Measurements from ENCODE around the gene SMOC1.

Gene SMOC1

DNA sequence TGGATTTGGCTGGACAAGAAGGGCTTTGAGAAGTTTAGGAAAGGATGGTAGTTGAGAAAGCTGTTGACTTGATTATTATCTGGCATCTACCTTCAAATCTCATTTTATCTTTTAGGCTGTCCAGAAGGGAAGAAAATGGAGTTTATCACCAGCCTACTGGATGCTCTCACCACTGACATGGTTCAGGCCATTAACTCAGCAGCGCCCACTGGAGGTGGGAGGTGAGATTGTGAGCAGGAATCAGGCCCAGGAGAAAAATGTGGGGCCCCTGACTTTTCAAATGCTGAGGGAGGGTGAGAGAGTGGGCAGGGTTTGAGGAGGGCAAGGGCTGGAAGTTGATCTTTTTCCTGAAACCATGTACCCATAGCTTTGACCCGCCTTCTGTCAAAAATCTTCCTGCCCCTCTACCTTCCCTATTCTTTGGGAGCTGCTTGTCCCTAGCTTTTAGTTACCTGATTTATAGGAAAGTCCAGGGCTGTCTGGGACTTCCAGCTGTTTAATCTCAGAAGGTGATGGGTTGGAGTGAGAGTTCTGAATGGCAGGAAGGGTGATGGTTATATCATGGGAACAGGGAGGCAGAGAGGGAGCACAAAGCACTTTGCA is 134.2 kb downstream of the SMOC1 start:
- no peak for DNase-seq

DNA sequence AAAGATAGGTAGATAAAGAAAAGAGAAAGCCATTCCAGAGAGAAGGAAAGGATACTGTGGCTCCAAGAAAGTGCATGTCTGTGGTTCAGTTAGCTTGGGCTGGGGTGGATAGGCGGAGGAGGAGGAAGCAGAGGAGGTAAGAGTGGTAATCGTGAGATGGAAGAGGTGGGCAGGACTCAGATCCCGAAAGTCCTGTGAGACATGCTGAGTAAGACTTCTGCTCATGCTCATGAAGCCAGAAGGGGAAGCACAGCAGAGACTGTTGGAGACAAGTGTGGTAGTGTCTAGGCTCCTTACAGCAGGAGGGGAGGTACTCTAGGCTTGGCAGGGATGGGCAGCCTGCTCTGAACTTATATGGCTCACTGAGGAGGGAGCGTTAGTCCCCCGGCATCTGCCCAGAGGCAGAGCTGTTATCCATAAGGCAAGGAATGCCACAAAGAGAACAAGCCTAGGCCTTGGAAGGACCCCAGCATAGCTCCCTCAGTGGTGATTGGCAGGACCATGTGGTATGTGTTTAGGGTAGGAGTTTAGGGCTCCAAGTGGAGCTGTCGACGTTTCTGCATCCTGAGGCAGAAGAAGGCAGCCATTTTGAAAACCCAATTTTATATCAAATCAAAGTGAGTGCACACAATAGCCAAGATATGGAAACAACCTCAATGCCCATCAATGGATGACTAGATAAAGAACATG is 135.3 kb downstream of the SMOC1 start:
- no peak for DNase-seq

DNA sequence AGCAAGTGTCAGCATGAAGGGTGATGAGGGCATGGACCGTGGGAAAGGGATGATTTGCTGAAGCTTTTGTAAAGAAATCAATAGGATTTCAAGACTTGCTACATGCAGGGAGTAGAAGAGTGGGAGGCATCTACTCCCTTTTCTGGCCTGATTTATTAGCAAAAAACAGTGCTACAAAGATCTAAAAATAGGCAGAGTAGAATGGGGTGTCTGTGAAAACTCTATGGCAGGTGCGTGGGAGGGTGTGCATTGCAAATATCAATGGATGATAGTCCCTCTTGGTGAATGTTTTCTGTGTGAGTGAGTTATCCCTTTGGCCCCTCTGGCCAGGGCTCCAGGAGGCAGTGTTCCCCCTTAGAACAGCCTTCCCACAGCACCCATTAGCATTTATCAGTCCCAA is 139.0 kb downstream of the SMOC1 start:
- DNase-seq: no peak

DNA sequence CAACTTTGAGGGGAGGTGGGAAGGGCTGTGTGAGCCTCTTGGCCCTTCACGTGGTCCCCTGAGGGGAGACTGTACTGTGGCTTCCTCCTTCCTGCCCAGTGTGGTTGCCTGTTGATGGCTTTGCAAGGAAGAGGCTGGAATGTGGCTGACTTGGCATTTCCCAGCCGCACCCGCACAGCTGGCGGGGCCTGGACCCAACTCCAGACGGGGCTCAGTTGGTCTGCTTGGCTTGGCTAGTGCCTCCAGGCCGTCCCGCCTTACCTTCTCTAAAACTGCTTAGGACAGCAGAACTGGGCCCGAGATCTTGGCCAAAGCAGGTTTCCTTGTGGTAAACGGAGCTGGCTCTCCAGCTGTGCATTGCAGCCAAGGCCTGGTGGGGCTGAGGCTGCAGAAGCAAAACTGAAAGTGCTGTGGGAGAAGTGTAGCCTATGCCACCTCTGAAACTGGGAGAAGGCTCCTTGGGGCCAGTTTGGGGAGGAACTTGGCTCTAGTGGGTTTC is 139.5 kb downstream of the SMOC1 start:
- no peak for DNase-seq

DNA sequence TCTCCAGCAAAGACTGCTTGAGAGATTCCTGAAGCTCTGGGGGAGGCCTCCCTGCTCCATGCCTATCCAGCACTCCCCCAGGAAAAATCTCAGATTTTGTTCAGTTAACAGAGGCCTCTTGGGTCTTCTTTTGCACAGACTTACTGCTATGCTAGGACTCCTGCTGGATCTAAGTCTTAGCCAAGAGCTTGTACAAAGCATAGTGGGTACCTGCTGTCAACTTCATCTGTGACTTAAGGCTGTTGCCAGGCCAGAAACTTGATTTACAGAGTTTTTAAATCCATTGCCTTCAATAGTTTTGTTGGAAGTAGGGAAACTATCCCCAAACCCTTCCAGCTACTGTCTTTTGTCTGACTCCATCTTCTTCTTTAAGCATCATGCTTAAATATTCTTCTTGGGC is 140.5 kb downstream of the SMOC1 start:
- no peak for DNase-seq

DNA sequence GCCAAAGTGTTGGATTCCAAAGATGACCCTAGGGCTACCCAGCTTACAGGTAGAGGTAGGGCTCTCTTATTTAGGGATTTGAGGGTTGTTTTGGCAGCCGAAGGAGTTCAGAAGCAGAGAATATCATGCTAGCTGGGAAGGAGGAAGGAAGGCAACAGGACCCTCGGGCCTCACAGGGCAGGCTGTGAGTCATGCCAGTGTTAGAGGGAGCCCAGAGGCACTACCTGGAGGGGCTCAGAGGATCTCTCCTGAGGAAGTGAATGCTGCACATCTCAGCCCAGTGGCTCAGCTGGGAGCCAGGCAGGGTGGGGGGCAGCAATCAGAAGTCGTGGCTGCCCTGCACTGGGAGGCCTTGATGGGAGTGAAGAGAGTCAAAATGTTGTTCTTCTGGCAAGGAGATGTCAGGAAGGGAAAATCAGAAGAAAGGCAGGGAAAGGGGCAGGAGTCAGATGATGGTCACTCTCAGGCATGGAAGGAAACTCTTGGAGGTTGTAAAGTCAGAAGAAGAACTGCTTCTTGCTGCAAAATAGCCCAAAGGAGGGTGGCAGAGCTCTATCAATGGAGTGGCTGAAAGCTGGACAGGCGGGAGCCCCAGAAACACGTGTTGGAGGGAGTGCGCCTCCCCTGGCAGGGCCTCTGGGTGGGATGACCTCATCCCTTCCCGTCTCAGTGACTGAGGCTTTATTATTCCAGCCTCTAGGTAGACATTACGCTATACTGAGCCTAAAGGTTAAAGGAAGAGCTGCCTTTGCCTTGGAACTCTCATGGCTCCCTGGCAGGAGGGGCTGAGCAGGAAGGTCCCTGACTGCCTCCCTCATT is 141.3 kb downstream of the SMOC1 start:
- DNase-seq: no peak

DNA sequence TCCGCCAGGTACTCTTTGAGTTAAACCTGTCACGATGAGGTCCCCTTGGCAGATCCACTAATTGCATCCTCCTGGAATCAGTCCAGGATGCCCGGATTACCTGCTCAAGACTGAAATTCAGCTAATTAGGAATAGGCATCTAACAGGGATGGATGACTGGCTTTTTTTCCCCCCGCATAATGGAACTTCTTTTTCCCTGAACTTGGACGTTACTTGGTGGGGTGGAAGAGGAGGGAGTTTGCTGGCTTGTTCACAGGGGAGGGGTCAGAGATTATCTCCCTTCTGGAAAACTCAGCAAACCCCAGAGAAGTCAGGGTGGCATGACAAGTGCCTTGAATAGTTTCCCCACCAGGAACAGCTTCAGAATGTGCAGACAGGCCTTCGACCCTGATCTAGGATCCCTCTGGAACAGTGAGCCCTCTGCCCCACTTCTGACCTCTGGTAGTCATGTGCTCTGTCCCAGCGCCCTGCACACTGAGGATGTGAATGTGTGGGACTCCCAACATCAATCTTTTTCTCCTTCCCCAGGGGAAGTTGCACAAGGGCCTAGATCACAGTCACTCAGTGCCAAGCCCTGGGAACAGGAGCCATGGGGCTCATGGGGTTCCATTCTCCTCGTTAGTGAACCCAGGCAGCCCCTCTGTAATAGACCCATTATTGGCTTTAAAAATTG is 142.5 kb downstream of the SMOC1 start:
- no peak for DNase-seq

DNA sequence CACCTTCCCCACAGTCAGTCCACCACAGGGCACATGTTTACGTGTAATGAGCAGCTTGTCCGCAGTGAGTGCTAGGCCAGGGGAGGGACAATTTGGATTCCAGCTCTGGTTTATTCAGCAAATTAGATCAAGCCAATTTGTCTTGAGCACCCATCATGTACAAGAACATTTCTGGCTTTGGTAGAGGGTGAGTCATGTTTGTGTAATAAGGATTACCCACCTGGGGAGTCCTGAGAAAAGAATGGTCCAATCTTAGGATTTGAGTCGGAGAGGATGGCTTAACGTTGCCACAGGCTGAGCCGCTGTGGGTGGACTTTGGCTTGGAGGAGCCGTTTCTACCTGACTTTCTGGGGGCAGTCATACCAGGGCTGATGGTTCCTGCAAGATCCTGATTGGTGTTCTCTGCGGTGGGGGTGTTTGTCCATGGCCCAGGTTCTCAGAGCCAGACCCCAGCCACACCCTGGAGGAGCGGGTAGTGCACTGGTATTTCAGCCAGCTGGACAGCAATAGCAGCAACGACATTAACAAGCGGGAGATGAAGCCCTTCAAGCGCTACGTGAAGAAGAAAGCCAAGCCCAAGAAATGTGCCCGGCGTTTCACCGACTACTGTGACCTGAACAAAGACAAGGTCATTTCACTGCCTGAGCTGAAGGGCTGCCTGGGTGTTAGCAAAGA is 143.7 kb downstream of the SMOC1 start:
- DNase-seq: no peak

DNA sequence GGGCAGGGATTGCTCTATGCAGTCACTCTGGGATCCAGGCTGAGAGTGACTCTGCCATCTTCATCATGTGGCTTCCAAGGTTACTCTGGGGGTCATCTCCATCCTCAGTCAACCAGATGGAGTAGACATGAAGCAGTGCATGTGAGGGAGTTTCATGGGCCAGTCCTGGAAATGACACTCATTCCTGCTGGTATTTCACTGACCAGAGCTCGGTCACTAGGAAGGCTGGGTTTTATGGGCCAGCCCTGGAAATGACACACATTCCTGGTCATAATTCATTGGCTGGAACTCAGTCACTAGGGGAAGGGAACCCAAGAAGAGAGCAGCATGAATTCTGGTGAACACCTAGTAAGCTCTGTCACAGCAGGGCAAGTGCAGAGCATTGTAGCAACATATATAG is 144.7 kb downstream of the SMOC1 start:
- DNase-seq: no peak

DNA sequence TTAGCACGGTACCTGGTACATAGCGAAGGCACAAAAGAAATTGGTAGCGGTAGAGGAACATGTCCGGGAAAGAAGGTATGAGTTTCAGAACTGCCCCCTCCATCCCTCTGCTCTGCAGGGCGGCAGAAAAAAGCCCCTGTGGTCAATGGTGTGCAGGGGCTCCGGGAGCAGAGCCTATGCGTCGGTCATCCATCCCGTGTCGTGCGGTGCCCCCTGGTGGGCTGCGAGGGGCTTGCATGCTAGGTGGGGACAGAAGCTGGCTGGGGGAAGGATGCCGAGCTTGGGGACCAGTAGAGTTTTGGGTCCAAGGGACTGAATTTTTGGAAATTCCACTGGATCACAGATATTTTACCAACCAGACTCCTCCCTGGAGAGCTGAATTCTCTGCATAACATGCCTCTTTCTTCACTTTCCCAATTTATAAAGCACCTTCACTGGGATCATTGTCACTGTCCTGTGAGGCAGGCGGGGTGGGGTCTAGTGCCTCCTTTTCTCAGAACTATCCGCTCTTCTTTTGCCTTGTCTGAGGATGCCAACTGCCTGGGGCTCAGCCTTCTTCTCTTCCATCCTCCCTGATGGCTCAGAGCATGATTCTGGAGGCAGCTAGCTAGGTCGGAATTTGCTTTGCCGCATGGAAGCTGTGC is 148.7 kb downstream of the SMOC1 start:
- peak; percentile 58 for DNase-seq

DNA sequence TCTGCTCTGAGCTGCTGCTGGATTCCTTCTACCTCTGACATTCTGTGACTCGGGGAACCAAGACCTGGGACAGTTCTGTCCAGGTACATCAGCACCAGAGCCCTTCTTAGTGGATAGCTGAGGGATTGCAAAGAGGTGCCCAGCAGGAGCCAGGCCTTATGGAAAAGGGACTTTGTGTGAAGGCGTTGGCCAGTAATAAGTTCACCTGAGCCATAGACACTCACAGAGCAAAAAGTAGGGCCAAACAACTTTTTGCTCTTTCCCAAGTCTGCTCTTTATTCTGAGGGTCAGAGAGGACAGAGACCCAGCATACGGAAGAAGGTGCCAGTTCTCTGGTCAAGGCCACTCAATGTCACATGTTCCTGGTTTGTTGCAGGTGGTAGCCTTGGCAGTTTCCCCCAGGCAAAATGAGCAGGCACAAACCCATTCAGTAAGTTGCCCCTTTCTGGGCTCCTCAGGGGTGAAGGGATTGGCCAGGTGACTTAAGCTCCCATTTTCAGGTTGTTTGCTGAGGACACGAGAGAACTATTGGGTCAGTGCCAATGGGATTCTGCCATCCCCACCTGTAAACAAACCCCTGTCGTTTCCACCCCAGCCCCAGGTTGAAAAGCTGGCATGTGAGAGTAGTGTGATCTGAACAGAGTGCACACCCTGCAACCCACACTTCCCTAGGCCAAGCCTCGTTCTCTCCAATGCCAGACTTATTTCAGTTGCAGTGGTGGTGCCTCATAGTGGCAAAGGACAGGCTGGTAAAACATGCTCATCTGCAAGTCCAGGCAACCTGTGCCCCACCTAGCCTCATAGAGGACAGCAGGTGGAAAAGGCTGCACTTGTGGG is 150.3 kb downstream of the SMOC1 start:
- DNase-seq: peak; percentile 7

DNA sequence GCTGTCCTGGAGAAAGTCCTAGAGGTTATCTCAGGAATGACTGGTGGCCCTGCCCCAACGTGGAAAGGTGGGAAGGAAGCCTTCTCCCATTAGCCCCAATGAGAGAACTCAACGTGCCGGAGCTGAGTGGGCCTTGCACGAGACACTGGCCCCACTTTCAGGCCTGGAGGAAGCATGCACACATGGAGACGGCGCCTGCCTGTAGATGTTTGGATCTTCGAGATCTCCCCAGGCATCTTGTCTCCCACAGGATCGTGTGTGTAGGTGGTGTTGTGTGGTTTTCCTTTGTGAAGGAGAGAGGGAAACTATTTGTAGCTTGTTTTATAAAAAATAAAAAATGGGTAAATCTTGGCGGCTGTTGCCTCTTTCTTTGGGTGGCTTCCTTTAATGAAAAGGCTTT is 152.8 kb downstream of the SMOC1 start:
- DNase-seq: no peak

DNA sequence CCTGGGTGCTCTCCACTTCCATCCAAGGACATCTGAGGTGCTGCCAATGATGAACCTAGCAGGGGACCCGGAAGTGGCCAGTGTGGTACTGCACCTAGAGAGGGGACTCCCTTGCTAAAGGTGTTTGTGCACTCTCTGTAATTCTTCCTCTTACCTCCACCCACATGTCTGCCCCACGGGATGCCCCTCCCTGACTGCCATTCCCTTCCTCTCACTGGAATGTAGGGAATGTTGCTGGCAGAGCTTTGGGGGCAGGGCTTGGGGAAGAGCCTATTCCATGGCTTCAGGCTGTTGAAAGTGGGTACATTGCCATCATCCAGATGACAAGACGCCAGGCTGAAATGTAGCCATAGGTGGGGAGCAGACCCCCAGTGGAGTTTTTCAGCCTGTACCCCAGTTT is 153.2 kb downstream of the SMOC1 start:
- no peak for DNase-seq

DNA sequence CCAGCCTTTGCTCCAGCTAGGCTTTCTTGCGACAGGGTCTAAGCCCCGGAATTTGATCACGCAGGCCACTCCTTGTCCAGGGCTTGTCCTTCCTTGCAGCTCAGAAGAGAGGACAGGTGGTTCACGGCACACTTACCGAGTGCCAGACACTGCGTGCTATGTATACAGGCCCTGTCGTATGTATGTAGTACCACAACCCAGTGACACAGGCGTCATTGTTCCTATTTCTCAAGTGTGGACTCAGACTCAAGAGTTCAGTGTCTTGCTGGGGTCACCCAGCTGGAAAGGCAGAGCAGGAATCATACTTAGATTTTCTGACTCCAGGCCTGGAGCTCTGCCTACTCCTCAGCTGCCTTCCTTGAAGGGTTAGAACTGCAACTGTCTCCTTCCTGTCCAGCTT is 153.9 kb downstream of the SMOC1 start:
- no peak for DNase-seq

DNA sequence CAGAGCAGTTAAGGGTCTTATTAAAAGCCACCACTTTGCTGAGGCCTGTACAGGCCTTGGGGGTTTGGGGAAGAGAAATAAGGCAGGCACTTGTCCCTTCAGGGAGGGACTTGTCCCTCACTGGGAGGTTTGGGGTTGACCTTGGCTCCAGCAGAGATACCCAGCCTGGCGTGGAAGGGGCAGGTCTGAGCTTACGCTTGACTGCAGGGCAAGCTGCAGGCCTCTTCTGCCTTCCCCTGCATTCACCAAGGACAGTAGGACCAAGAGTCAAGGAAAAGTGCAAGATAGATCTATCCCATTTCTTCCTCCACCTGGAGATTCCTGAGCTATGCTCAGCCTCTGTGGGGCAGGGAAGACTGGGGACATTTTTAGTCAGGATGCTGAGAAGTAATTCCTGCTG is 154.3 kb downstream of the SMOC1 start:
- DNase-seq: no peak

DNA sequence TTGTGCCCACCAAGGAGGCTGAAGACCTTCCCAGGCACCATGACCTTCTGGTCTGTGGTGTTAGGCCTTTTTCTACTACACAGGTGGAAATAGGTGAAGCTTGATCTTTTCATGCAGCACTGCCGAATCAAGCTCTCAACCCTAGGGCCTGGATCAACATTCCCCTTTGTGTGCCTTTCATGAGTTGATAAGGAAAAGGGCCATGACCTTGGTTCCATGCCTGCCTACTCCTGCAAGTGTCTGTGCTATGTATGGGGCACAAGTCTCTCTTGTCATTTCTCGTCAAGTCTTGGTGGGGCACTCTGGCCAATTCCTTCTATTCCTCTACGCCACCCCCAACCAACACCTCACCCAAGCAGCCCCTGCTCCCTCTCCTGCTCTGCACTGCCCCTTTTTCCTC is 155.0 kb downstream of the SMOC1 start:
- no peak for DNase-seq

DNA sequence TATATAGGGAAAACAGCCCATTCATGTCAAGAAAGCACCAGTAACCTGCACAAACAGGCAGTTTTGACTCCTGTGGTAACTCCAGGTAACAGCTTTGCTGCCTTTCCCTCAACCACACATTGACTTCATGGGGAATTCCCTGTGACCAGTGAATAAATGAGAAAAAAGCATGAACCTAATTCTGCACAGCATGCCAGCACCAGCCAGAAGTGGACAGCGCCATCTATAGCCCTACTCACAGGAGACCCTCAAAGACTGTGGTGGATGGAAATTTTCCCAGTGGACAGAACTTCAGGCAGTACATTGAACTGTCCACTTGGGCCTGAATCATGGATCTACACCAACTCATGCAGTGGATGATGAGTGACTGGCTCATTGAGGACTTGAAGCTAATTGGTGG is 157.4 kb downstream of the SMOC1 start:
- no peak for DNase-seq

DNA sequence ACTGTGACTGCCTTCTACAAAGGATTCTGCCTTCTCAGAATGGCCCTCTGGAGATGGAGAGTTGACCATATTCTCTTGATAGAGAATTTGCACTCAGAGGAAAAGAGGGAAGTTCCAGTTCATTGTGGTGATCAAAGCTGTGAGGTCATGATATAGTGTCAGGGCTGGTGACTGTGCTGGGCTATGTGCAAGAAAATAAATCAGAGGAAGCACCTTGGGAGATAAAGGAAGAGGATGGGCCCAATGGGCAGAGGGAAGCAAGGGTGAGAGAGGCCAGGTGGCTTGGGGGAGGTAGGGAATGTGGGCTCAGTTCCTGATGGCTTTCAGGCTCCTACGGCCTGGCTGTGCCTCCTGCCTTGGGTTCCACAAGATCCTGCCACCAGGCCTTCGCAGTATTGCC is 163.8 kb downstream of the SMOC1 start:
- no peak for DNase-seq

DNA sequence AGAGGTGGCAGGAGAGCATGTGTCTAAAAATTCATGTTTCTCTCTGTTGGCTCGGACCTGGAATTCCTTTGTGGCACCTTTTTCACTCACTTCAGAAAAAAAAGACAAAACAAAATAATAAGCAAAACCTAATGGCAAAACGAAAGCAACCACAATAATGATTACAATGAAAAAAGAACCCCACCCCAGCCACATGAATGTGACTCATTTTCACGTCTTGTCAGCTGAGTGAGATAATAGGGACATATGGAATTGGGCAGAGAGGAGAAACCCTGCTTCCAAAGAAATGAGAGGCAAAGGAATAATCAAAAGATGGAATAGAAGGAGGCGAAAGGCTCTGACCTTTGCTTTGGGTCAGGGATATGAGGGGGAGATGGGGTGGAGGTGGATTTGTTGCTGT is 166.1 kb downstream of the SMOC1 start:
- DNase-seq: no peak

DNA sequence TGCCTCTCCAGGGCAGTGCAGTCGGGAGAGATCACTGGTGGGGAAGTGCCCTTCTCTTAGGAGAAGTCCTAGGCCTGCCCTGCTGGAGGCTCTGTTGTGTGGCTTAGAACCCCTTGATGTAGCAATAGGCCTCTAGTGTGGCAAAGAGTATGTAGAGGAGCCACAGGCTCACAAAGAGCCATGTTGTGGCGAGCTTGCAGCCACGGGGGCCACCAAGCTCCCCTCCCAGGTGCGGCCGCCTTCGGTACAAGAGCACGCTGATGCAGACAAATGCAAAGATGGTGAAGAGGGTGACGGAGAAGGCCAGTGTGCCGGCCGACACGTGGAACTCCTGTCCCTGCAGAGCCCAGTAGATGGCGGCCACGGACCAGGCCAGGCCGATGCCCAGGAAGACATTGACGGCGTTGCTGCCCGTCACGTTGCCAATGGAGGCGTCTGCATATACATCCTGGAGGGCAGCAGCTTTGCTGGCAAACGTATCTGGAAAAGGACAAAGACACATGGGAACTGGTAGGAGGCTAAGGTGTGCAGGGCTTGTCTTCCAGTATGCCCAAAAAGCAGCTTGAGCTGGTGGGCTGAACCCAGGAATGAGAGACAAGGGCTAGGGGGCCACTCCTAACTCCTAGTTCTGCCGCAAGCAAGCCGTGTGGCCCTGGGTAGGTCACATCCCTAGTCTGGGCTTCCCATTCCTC is 166.8 kb downstream of the SMOC1 start:
- DNase-seq: peak; percentile 69
